Measurements from ENCODE around the gene AARS2. TPM values are rescaled to one million over a fixed set of nuclear protein-coding genes. Genes with fewer than 3 reads are reported as not detected.

Gene AARS2
- total and polyA plus RNA-seq, 10 of the 15 experiments (the other 5 are each of a cell fraction or from before 2014, with no cell fraction given): 0.71 to 18.3 (median 12.7) TPM

- Histone ChIP-seq H2AFZ (ENCODE audit: control insufficient read depth, low read depth, low read length) (no peak overlapping the region), H3K4me3 (no peak overlapping the region), H3K27ac (ENCODE audit: control insufficient read depth, insufficient read depth) (no peak overlapping the region), H3K4me2 (ENCODE audit: control insufficient read depth, insufficient read depth) (no peak overlapping the region), H4K20me1 (ENCODE audit: control insufficient read depth, insufficient read depth) (no peaks in the 10 kb centered on the region), H3K9me3 (replicated peaks; ENCODE audit: control insufficient read depth, insufficient read depth, low read length) (no peaks in the 10 kb centered on the region), H3K4me1 (ENCODE audit: control insufficient read depth, insufficient read depth, low read length) (peaks cover 5% of the 10 kb centered on the region), H3K36me3 (ENCODE audit: control insufficient read depth in 2 of 2, insufficient read depth in 2 of 2, low read length in 1 of 2) (peaks cover 0 to 7% of the 10 kb centered on the region in 2 experiments; a peak in 2 of 4 replicates), H3K27me3 (replicated peaks in 1 of 2; ENCODE audit: control insufficient read depth in 2 of 2, insufficient read depth in 2 of 2, low read length in 1 of 2) (no peaks in the 10 kb centered on the region; a peak in 2 of 4 replicates), H3K79me2 (ENCODE audit: control insufficient read depth, insufficient read depth, low read length) (peaks cover 11% of the 10 kb centered on the region), H3K9ac (ENCODE audit: control insufficient read depth, insufficient read depth, low read length) (no peak overlapping the region)
- BruUV-seq (replicated peaks): no TSS peak
- POLR2A ChIA-PET: no interaction called here
- 22% methylated on average over 3 of the region's 3 CpGs for WGBS (ENCODE audit: insufficient coverage, insufficient replicate concordance, low lambda C conversion rate, missing lambda C conversion rate)
- TF ChIP-seq RELB (IDR thresholded peaks at IDR 0.05; ENCODE audit: low read depth) (no peak), NR2C2 (IDR thresholded peaks at IDR 0.05; ENCODE audit: borderline replicate concordance, control insufficient read depth, insufficient read length, low read depth) (no peak), RUNX3 (IDR thresholded peaks at IDR 0.05; ENCODE audit: low read length) (no peak), WRNIP1 (IDR thresholded peaks at IDR 0.05; ENCODE audit: borderline replicate concordance, low read depth, low read length) (no peak), ZBED1 (IDR thresholded peaks at IDR 0.05; ENCODE audit: borderline replicate concordance) (no peak), CHD4 (IDR thresholded peaks at IDR 0.05) (no peak), EED (IDR thresholded peaks at IDR 0.05; ENCODE audit: low read depth) (no peak), IKZF1 (conservative IDR thresholded peaks at IDR 0.05) (no peak), FOS (IDR thresholded peaks at IDR 0.05; ENCODE audit: borderline replicate concordance, extremely low read depth, insufficient read length) (no peak), ZBTB33 (IDR thresholded peaks at IDR 0.05) (no peak), ZBTB40 (IDR thresholded peaks at IDR 0.05; ENCODE audit: borderline replicate concordance) (no peak), ZNF217 (IDR thresholded peaks at IDR 0.05) (no peak)
- RAD21 ChIA-PET (ENCODE audit: unreplicated experiment): no interaction called here
- no peak for FAIRE-seq
- intact Hi-C loops (cut with micrococcal nuclease; ENCODE audit: unreplicated experiment) (no loop called here), in situ Hi-C loops (cut with MboI) (no loop called here)
- CTCF ChIA-PET: interaction anchor here (1.0 to 1.5 kb wide), 2 partner anchors 10 to 23 kb away, joined by 3 to 4 read pairs; no protein-coding TSS in a partner anchor
- SMC1A ChIA-PET (ENCODE audit: uncharacterized antibody, unreplicated experiment): no interaction called here
- DNase-seq (ENCODE audit: low read depth, low spot score): no peak
- ATAC-seq: no peak
Measured at GRCh38 chr6:44315516-44315915, 2.4 kb upstream of the AARS2 start.
